RKO (cell line): Measurements from ENCODE around the gene AGA.
A peak's percentile ranks its signal among the peaks of the same experiment; 100 is the strongest.

ENCODE experiments used
- DNase-seq: peaks from one replicate; pipeline ENCODE4 v3.0.0-alpha.2; 2016; ENCODE audit warnings: low spot score

AGA gene

GRCh38 chr4:177441803-177442622, at the start of gene AGA:
AGA (minus strand) TSS chr4:177442437; CDS start chr4:177442375, 62 bp downstream.
- DNase-seq, result peak; percentile 95

- no peak for DNase-seq
Observed at GRCh38 chr4:177492022-177492421, 49.8 kb upstream of the AGA start.

GRCh38 chr4:177490769-177491168, 48.5 kb upstream of the AGA start:
- DNase-seq, result no peak

GRCh38 chr4:177489471-177490246, 47.4 kb upstream of the AGA start:
- DNase-seq, result no peak

- no peak for DNase-seq
Observed at GRCh38 chr4:177487977-177488376, 45.7 kb upstream of the AGA start.

GRCh38 chr4:177485528-177485927, 43.3 kb upstream of the AGA start:
- DNase-seq, result peak; percentile 29

- peak; percentile 3 for DNase-seq
Observed at GRCh38 chr4:177484613-177485021, 42.4 kb upstream of the AGA start.

- DNase-seq, result no peak
Observed at GRCh38 chr4:177483760-177484159, 41.5 kb upstream of the AGA start.

GRCh38 chr4:177483271-177483670, 41.0 kb upstream of the AGA start:
- DNase-seq, result no peak

- DNase-seq, result no peak
Observed at GRCh38 chr4:177482367-177482766, 40.1 kb upstream of the AGA start.

GRCh38 chr4:177480795-177481194, 38.6 kb upstream of the AGA start:
- no peak for DNase-seq

GRCh38 chr4:177479063-177479462, 36.8 kb upstream of the AGA start:
- no peak for DNase-seq

- no peak for DNase-seq
Observed at GRCh38 chr4:177478496-177478895, 36.3 kb upstream of the AGA start.

- no peak for DNase-seq
Observed at GRCh38 chr4:177473991-177474390, 31.8 kb upstream of the AGA start.

GRCh38 chr4:177464026-177464425, 21.8 kb upstream of the AGA start:
- DNase-seq, result no peak

GRCh38 chr4:177461606-177462005, 19.4 kb upstream of the AGA start:
- peak; percentile 73 for DNase-seq

- DNase-seq, result no peak
Observed at GRCh38 chr4:177460460-177460859, 18.2 kb upstream of the AGA start.

GRCh38 chr4:177455561-177455970, 13.3 kb upstream of the AGA start:
- DNase-seq, result no peak

GRCh38 chr4:177453116-177453515, 10.9 kb upstream of the AGA start:
- no peak for DNase-seq

- DNase-seq, result no peak
Observed at GRCh38 chr4:177451108-177451500, 8.9 kb upstream of the AGA start.

GRCh38 chr4:177450426-177451107, 8.3 kb upstream of the AGA start:
- no peak for DNase-seq

GRCh38 chr4:177448850-177449249, 6.6 kb upstream of the AGA start:
- no peak for DNase-seq
